Measurements from ENCODE around the gene ASTN2.

- no peak for TF ChIP-seq CTCF (IDR thresholded peaks at IDR 0.05)
- no peak for TF ChIP-seq POLR2A (IDR thresholded peaks at IDR 0.05)
These were observed 673.6 kb downstream of the ASTN2 start for GRCh38 chr9:116741086-116741740.

All from lower leg skin (tissue), 3 donors.